ENCODE measurements around the gene NRARP.

- TF ChIP-seq CTCF (IDR thresholded peaks at IDR 0.05; ENCODE audit: low read length) (no peak), EZH2 (optimal IDR thresholded peaks at IDR 0.05; ENCODE audit: low read depth, low read length) (no peak)
Measured at GRCh38 chr9:137275588-137276472, 26.2 kb downstream of the NRARP start.
